C4-2B (cell line): ENCODE measurements around the gene DIS3L2.

Experiments used
- H3K27ac ChIP-seq: fragments of 450-650 bp; 2 replicates; pipeline ENCODE4 v1.5.1; 2017
- ZFX ChIP-seq: fragments of 450-650 bp; IDR thresholded peaks from 2 replicates; pipeline ENCODE4 v1.6.1; 2017
- TF ChIP-seq, protein P1 (sequence below): fragments of 450-650 bp; conservative IDR thresholded peaks from 2 replicates; pipeline ENCODE4 v1.5.1; 2017; ENCODE audit warnings: mild to moderate bottlenecking

DIS3L2 gene

DNA sequence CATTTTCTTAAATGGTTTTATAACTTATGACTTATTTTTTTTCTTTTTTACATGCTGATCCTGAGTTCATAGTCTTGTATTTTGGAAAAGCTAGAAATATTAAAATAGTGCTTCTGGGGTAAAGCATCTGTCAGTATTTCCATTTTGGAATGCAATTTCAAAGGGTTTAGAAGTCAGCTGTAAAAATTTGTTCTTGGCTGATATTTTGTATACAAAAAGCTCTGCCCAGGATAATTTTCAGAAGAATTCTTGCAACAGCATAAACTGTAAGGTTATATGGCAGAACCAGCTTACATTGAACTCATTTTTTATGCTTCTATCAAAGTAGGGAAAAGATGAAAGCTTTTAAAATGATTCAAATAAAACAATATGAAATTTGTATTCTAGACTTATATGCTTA lies 97.4 kb downstream of the DIS3L2 start:
- no peak for TF ChIP-seq ZFX
- no peak overlapping the region for H3K27ac ChIP-seq

DNA sequence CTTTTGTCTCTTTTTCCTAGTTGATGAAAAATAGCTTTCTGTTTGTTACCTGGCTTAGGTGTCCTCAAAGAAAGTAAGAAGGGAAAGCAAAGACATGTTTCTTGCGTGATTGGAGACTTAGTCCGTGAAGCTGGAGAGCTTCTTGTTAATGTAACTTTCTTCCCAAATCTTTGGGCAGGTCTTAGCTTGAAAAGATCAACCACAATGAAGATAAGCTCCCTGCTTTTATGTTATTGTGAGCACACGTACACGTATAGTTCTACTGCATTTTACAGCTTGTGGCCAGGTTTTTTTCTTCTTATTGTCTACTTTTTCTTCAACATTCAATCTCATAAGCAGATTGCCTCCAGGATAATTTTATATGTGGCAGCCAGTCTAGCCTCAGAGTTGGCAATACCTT lies 99.8 kb downstream of the DIS3L2 start:
- H3K27ac ChIP-seq: no peak overlapping the region
- no peak for TF ChIP-seq ZFX

DNA sequence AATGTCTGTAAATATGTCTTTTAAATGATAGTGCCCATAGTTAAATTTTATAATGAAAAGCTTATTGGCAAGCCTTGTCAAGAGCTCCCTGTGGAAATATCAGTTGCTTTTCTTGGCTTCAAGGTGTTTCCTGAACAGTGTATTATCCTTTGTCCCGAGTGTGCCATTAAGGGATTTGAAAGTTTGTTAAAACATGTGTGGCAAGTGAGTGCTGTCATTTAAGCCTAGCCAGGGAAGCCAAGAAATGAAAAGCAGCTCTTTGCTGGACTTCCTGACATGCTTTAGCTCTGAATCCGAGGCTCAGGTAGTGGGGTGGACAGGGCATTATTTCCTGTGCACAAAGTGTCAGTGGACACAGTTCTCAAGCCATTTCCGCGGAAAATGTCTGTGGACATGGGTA lies 111.5 kb downstream of the DIS3L2 start:
- no peak for TF ChIP-seq ZFX
- TF ChIP-seq, protein P1, sequence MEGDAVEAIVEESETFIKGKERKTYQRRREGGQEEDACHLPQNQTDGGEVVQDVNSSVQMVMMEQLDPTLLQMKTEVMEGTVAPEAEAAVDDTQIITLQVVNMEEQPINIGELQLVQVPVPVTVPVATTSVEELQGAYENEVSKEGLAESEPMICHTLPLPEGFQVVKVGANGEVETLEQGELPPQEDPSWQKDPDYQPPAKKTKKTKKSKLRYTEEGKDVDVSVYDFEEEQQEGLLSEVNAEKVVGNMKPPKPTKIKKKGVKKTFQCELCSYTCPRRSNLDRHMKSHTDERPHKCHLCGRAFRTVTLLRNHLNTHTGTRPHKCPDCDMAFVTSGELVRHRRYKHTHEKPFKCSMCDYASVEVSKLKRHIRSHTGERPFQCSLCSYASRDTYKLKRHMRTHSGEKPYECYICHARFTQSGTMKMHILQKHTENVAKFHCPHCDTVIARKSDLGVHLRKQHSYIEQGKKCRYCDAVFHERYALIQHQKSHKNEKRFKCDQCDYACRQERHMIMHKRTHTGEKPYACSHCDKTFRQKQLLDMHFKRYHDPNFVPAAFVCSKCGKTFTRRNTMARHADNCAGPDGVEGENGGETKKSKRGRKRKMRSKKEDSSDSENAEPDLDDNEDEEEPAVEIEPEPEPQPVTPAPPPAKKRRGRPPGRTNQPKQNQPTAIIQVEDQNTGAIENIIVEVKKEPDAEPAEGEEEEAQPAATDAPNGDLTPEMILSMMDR: no peak
- H3K27ac ChIP-seq: no peak overlapping the region

DNA sequence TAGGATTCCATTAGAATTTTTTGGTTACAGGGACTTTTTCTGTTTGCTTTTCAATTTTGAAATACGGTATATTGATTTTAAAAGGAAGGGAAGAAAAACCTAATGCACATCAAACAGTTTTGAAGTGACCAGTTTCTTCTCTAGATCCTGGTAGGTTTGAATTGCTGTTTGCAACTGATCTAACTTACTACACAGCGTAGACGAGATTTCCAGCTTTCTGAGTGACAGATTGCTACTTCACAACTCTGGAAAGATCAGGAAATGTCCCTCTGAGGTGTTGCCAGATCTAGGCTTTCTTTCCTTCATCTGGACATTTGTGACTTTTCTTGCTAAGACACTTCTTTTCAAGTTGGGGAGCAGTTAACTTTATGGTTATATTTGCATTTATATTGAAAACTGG lies 112.2 kb downstream of the DIS3L2 start:
- H3K27ac ChIP-seq: no peak overlapping the region
- no peak for TF ChIP-seq ZFX
- TF ChIP-seq, protein P1: no peak

DNA sequence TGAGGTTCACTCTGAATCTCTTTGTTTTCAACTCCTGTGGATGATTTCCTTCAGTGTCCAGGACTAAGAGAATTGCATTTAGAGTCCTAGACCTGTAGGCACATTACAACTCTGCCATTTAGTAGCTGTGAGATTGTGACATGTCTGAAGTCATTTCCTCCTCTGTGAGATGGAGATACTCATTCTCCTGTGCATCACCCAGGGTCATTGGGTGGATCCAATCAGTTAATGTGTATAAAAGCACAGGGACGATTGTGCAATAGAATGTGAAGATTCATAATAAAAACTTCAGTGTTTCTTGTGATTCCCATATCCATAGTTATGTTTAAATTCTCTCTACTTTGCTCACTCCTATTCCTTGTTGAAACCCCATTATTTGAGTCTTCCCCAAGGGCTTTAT lies 113.6 kb downstream of the DIS3L2 start:
- no peak for TF ChIP-seq ZFX
- TF ChIP-seq, protein P1: no peak
- H3K27ac ChIP-seq: no peak overlapping the region

DNA sequence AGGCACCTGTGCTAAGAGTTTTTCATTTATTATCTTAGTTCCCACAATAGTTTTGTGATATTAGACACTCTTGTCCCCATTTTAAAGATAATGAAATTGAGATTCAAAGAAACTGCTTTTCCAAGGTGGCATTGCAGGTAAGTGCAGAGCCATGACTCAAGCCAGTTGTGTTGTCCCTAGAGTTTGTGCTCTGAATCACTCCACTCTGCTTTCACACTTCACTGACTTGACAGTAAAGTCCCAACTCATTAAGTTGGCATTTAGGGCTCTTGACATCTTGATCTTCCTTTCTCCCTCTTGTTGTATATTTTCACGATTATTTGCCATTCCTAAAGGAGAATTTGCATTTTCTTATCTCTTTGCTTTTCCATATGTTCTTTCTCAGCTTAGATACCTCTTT lies 114.3 kb downstream of the DIS3L2 start:
- TF ChIP-seq ZFX: no peak
- TF ChIP-seq, protein P1: no peak
- H3K27ac ChIP-seq: no peak overlapping the region

DNA sequence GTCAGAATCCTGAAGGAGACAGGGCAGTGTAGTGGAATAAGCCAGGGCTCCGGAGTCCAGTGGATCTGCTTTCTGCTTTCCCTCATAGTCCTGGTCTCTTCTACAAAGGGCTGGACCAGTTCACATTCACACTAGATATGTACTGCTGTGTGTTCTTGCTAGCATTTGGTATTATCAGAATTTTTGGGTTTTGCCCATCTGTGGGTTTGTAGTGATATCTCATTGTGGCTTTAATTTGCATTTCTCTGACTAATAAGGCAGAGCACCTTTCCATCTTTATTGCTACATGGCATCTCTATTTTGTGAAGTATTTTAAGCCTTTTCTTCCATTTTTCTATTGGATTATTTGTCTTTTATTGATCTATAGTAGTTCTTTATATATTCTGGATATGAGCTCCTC lies 114.8 kb downstream of the DIS3L2 start:
- no peak overlapping the region for H3K27ac ChIP-seq
- TF ChIP-seq, protein P1: no peak
- TF ChIP-seq ZFX: no peak

DNA sequence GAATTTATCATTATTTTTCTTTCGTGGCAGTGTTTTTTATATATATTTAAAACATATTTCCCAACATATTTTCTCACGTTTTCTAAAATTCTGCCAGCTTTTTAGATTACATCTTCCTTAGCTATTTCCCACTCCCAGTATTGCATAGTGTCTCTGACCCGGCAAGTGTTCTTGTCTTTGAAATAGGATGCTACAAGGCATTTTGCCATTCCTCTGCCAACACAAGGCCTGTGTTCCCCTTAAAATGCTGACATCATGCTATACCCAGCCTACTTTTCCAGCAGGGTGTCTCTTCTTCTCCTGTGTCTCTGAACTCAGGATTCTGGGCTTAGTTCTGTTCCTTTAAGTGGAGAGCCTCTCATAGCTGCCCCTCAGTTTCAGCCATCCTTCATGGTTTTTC lies 115.2 kb downstream of the DIS3L2 start:
- H3K27ac ChIP-seq: no peak overlapping the region

More for the DNA sequence above, 115.2 kb downstream of the DIS3L2 start:
- TF ChIP-seq, protein P1: no peak
- TF ChIP-seq ZFX: no peak
